HG03097 (cell line): ENCODE data around the gene LGI4.

Experiments
- ATAC-seq: cut with Tn5 transposase; IDR thresholded peaks from one replicate; pipeline ENCODE4 v1.9.1; 2021; ENCODE audit not compliant: unreplicated experiment, low FRiP score

LGI4 gene

DNA sequence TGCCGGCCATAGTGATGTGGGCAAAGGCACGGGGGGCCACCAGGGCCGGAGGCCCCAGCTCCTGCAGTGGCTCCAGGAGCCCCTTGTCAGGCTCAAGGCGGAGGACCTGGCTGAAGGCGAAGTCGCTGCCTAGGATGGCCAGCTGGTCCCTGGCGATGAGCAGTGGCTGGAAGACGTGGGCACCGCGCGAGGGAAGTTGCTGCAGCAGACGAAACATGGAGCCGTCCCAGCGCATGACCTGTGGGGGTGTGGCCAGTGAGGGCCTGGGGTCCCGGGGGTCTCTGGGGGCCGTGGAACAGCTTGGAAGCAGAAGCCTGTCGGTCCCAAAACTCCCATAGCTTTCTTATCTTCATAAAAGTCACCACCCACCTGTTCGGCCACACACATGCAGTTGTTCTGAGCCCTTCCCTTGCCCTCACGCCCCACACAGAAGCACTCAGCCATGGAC lies 9.6 kb downstream of the LGI4 start:
- no peak for ATAC-seq

DNA sequence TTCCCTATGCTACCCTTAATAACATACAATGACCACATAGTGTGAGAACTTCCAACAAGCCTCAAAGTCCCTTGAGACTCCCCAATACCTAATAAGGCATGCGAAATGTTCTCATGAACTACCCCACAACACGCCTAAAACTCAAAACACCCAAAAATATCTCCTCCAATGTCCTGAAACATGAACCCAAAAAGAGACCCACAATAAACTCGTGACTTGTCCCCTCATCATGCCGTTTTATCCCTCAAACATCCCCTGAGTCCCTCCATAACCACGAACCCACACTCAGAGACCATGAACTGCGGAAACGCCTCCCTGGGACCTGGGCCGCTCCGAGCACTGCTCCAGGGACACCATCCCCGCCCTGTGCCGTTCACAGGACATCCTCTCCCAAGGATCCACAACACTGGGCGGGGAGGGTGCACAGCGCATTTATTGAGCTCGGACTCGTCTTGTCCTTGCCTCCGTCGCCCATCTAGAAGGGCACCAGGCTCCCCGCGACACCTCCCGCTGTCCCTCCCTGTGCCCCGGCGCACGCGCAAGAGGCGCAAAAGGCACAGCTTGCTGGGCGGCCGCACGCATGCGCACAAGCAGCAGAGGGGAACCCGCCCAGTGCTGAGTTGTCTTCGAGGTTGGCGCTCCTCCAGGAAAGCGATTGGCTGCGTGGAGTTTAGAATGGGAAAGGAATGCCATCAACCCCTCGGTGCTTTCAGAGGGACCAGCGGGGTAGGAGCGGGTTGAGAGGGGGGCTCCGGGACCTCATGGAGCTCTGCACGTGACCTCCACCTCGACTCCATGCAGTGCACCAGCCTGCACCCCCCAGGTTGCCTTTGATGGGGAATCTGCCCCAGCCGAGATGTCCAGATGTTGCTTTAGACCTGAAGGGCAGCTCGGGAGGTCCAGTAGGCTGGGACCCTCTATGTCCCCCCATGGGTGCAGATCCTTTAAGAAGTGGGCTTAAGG lies 10.5 kb downstream of the LGI4 start:
- ATAC-seq: peak; percentile 83

DNA sequence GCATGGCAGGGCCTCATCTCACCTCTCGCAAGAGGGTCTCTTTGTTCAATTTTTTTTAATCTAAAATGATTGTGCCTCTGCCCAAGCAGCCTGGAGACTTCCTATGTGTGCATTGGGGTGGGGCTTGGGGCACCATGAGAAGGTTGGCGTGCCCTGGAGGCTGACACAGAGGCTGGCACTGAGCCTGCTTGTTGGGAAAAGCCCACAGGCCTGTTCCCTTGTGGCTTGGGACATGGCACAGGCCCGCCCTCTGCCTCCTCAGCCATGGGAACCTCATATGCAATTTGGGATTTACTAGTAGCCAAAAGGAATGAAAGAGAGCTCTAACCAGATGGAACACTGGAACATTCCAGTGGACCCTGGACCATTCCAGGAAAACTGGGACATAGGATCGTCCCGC lies 11.3 kb downstream of the LGI4 start:
- no peak for ATAC-seq

DNA sequence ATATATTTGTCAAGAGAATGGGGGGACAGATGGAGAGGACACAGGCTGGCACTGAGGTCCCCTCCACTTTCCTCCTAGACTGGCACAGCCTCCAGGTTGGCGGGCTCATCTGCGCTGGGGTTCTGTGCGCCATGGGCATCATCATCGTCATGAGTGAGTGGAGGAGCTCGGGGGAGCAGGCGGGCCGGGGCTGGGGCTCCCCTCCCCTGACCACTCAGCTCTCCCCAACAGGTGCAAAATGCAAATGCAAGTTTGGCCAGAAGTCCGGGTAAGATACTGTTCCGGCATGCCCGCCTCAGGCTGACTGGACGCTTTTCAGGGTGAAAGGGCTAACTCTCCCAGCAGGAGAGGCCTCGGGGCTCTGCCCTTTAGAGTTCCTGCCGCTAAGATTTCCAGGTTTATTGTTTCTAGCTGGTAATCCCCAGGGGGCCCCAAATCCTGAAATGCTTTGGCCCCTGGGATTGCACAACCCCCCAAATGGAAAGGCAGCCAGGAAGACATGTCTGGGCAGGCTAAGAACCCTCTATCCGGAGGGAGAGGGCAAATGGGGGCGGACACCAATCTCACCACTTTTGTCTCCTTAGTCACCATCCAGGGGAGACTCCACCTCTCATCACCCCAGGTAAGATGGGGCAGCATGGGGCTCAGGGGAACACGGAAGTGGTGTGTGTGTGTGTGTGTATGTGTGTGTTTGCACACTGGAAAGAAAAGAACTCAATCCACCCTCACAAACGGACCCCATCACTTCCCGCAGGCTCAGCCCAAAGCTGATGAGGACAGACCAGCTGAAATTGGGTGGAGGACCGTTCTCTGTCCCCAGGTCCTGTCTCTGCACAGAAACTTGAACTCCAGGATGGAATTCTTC lies 11.9 kb downstream of the LGI4 start:
- no peak for ATAC-seq

DNA sequence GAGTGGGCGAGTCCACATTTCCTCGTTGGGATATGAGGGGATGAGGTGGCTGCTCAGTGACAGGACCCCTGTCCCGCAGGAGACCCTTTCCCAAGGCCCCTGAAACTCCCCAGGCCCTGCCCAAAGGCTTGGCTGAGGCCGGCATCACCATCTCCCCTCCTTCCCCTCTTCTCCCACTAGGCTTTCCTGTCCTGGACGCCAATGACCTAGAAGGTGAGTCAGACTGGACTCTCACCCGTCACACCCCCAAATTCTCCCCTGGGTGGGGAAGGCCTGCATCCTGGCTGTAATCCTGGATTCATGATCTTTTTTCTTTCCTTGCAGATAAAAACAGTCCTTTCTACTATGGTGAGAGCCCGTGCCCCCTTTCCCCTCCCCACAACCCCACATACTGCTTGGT lies 14.0 kb downstream of the LGI4 start:
- ATAC-seq: no peak

DNA sequence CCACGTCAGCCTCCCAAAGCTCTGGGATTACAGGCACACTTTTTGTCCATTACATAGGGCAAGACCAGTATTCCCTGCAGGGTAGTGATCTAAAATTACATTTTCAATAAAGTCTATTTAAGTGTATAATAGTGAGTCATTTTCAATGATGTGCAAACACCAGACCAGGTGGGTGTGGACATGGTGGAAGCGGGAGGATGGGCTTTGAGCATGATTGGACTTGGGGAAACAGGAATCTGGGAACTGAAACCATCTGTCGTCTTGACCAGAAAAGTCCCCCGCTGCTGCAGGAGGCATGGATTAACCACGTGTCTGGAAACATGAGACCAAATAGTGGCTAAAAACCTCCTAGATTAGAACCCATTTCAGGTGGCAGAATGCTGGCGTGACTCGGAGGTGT lies 14.4 kb downstream of the LGI4 start:
- ATAC-seq: no peak

DNA sequence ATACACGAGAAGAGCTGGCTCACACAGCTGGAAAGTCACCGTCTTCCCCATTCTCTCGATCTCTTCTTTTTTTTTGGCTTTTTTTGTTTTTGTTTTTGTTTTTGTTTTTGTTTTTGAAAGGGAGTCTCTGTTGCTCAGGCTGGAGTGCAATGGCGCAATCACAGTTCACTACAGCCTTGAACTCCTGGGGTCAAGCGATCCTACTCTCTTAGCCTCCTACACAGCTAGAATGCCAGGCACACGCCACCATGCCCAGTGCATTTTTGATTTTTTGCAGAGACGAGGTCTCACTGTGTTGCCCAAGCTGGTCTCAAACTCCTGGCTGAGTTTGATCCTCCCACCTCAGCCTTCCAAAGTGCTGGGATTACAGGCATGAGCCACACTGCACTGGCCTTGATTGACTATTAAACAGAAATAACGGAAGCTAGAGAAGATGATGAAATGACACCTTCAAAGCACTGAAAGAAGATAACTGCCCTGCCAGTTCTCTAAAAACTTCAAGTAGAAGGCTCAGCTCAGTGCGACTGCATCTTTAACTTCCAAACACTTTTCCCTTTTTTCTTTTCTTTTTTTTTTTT lies 15.2 kb downstream of the LGI4 start:
- ATAC-seq: no peak

DNA sequence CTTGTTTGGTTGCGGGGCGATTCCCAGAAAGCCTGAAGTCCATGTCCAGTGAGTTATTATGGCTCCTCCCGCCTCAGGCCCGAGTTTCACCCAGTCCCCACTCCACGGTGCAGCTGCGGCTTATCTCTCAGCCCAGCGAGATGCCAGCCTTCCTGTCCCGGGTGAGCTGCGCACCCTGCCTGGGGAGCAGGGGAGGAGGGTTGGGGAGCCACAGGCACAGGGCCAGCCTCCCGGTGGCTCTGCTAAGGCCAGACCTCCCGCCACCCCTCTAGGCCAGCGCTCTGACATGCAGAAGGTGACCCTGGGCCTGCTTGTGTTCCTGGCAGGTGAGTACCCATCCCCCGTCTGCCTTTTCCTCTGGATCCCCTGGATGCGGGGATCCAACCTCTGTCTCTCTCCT lies 15.8 kb downstream of the LGI4 start:
- no peak for ATAC-seq

DNA sequence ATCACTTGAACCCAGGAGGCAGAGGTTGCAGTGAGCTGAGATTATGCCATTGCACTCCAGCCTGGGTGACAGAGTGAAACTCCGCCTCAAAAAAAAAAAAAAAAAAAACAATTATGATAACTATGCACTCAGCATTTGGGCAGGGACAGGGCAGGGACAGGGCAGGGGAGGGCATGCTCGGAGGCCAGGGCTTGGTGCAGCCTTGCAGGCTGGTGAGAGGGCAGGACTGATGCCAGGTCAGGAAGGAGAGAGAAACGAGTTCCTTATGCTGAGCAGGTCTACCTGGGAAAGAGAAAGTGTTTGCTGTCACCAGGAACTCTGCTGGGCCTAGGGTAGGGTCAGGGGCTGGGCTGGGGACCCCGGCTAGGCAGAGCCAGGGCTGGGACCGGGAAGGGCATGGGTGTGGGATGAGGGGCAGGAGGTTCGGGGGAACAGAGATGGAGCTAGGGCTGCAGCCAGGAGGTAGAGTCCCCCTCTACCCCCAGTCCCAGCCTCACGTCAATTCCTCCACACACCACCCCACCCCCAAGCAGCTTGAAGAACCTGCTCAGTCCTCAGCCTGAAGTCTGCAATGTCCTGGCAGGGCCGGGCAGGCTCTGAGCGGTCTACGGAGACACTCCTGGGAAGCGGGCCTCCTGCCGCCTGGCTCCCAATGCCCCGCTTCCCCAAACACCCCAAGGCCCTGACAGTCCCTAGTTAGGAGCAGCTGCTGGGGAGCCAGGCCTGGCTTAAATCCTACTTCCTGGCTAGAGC lies 16.4 kb downstream of the LGI4 start:
- ATAC-seq: no peak

DNA sequence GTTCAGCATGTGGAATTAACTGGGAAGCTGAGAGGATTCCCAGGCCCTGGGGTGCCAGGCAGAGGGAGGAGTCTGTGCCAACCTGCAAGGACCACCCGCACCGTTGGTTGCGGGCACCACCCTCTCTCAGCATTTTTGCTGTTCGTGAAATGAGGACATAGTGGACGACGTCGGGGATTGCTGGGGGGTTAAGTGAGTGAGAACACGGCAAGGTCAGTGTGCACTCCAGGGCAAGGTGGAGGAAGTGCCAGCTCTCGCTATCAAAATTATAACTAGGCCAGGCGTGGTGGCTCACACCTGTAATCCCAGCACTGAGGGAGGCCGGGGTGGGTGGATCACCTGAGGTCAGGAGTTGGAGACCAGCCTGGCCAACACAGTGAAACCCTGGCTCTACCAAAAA lies 17.1 kb downstream of the LGI4 start:
- ATAC-seq: no peak

DNA sequence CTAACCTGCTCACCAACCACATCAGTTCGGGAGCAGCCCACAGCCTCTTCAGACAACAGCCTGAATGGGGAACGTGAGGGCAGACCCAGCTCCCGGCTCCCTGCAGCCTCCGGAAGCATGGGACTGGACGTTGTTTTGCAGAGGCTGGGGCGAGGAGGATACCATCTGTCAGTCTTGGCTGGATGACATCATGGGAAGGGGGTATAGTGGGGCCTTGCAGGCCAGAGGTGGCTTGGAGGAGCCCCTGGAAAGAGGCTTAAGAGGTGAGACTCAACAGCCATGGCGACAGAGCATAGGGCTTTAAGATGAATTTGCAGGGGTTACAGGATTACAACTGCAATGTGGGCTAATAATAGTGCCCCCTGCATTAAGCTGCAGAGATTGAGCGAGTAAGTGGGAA lies 17.7 kb downstream of the LGI4 start:
- no peak for ATAC-seq

DNA sequence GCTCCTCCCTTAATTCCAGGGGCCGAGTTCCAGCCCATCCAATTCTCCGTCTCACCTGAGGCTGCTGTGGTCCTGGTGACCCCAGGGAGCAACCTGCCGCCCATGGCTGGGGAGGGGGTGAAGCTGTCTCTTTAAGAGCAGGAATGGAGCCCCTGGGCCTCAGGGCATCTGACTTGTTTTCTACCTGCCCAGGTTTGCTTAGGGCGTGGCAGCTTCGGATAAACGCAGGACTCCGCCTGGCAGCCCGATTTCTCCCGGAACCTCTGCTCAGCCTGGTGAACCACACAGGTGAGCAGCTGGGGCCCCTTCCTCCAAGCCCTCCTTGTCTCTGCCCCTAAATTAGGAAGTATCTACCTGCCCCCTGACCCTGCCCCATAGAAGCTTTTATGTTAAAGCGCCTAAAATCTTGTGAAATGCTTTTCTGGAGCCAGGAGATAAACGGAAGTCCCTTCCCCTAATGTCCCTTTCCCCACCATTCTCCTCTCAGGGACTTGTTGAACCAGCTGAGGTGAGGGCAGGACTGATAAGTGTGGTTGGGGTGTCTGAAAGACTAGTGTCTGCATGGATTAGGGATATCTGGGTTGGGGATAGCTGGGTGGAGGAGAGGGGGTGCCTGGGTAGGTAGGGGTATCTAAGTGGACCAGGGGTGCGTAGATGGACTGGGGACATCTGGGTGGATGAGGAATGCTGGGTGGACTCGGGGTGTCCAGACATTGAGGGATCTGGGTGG lies 18.6 kb downstream of the LGI4 start:
- no peak for ATAC-seq

DNA sequence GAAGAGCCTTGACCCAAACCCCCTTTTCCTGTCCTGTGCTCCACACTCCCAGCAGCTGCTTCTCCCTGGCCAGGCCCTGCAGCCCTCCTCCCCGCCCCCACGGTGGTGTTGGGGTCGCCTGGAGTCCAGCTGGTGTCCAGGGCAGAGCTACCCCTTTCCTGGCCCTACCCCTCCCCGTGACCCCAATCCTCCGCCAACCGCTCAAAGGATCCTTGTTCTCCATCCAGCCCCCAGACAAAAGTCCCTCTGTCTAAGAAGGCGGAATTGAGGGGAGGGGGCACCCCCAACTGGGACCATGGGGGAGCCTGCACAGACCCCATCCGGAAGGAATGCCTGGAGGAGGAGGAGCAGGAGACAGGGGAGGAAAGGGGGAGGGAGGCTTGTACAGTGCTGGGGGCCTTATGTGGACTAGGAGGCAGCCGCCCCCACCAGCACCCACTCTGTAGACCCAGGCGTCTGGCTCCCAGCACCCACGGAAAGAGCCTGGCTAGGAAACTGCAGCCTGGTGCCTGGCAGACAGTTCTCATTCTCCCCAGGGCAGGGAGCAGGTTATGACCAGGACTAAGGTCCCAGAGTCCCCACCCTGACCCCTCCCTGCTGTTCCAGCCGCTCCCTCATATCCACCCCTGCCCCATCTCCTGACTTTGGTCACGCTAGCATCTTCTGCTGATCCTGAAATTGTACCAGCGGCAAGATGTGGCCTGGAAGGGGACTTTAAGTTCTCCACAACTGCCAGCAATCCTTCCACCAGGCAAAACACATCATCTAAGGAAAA lies 19.5 kb downstream of the LGI4 start, which contains the start of gene FXYD3:
TSS of gene FXYD3 (plus strand) at position 647 of the 775 bp plus-strand sequence. CDS start 3,554 bp downstream, outside the sequence.
- ATAC-seq: no peak

DNA sequence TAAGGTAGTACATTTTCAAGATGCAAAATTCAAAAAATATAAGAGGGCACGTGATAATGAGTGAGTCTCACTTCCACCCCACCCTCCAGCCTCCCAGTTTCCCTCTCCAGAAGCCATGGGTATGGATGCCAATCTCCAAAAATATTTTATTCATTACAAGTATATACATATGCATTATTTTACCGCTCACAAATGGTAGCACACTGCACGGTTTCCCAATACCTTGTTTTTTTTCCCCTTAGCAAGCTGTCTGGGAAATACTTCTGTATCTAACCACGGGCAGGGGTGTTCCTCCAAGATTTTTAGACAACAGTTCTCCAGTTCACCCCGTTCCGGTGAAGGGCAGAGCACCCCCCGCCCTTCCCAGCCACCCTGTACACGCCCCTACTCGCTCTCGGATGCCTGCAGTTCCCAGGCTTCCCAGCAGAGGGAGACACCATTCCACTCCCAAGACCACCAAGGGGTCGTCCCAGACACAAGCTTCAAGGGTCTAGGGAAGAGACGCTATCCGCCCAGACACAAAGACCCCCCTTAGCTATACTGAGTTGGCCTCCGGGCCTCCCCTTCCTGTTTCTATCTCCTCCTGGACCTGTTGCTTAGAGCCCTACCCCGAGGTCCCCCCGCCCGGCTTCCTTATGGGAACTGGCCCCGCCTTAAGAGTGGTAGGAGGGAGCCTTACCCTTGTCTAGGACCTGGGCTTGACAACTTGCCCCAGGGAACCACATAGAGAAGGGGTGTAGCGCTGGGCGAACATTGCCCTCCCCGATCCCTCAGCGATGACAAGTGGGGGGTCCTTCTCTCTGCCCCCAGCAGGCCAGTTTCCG lies 20.3 kb downstream of the LGI4 start:
- ATAC-seq: no peak

DNA sequence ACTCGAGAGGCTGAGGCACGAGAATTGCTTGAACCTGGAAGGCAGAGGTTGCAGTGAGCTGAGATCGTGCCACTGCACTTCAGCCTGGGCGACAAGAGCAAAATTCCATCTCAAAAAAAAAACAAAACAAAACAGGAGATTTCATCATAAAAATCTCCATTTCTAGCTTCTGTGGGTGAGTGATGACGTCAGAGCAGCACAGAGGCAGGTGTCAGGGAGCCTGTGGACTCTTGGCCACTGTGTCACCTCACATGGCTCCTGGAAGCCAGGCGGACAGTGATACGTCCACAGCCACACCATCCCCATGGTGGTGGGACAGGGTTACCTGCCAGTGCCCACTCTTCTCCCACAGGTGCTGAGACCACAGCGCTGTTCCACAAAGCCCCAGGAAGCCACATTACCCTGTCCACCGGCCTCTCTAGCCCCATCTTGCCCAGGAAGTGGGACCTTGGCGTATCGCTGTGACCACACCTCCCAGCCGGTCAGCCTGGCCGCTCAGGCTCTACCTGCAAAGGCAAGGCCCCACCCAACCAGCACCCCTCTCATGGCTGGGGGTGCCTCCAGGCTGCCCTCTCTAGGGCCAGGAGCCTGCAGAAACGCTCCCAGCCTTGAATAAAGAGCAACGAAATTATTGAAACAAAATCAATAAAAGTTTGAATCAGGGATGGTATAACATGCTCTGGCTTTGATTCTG lies 21.7 kb downstream of the LGI4 start:
- no peak for ATAC-seq

DNA sequence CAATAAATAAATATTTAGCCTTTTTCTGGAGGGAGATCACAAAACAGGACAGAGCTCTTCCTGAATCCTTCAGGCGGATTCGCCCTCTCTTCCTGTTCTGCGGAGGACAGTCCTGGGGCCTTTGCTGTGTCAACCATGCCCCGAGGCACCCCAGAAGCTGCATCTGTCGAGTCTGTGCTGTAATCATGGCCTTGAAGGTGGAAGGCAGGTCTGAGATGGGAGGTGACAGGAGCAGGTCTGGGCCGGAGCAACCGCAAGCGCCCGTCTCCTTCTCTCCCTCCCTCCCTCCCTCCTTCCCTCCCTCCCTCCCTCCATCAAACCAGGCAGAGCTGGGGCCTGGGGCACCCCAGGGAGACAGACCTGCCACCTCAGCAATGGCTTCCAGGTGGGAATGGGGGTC lies 23.9 kb downstream of the LGI4 start:
- ATAC-seq: no peak

DNA sequence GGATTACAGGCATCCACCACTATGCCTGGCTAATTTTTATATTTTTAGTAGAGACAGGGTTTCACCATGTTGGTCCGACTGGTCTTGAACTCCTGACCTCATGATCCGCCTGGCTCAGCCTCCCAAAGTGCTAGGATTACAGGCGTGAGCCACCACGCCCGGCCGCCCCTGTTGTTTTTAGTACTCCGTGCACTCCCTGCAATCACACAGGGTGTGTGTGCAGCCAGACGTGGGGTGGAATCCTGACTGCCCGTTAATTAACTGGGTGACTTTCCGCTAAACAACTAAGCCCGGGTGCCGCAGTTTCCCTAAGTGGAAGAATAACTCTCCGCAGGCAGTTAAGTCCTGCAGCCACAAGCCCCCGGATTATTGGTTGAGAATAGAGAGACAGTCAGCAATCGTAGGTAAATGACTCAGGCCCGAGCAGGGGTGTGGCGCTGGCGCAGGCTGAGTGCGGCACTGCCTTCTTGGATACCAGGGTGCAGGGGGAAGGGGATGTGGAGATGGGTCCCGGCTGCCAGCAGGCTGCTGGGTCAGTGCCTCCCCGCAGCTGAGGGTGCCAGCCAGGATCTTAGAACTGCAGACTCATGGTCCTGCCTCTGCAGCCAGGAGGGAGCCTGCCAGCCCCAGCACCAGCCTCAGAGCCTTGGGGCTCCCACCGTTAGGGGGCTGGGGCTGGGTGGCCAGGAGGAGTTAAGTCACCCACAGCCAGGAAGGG lies 25.3 kb downstream of the LGI4 start:
- ATAC-seq: no peak
